Epithelial cell of proximal tubule (primary cell): ENCODE results near the gene PFKP. TPM values are rescaled to one million over a fixed set of nuclear protein-coding genes. Genes with fewer than 3 reads are reported as not detected.

Experiments used
- DNase-seq: peaks from one replicate; pipeline ENCODE4 v3.0.0-alpha.2; 2011; ENCODE audit warnings: low read depth
- H3K4me3 ChIP-seq: 2 replicates; pipeline ENCODE4 v1.5.1; 2011; ENCODE audit warnings: low read depth, mild to moderate bottlenecking, low read length
- total RNA-seq: library from RNA; depleted of rRNA; stranded (reverse); fragments of >200 nt; gene quantifications from 2 replicates; pipeline ENCODE4 v1.2.3, GENCODE V29; 2015
- TF ChIP-seq, protein P1 (sequence below): conservative IDR thresholded peaks from 2 replicates; pipeline ENCODE4 v1.5.1; 2012; ENCODE audit warnings: low read depth, mild to moderate bottlenecking, low read length

The PFKP gene
- total RNA-seq, 1 donor from 2014 or later = 402 TPM

GRCh38 chr10:3090388-3090787, 23.0 kb downstream of the PFKP start:
- DNase-seq = no peak
- TF ChIP-seq, protein P1, sequence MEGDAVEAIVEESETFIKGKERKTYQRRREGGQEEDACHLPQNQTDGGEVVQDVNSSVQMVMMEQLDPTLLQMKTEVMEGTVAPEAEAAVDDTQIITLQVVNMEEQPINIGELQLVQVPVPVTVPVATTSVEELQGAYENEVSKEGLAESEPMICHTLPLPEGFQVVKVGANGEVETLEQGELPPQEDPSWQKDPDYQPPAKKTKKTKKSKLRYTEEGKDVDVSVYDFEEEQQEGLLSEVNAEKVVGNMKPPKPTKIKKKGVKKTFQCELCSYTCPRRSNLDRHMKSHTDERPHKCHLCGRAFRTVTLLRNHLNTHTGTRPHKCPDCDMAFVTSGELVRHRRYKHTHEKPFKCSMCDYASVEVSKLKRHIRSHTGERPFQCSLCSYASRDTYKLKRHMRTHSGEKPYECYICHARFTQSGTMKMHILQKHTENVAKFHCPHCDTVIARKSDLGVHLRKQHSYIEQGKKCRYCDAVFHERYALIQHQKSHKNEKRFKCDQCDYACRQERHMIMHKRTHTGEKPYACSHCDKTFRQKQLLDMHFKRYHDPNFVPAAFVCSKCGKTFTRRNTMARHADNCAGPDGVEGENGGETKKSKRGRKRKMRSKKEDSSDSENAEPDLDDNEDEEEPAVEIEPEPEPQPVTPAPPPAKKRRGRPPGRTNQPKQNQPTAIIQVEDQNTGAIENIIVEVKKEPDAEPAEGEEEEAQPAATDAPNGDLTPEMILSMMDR = no peak
- H3K4me3 ChIP-seq = no peak overlapping the region

DNA sequence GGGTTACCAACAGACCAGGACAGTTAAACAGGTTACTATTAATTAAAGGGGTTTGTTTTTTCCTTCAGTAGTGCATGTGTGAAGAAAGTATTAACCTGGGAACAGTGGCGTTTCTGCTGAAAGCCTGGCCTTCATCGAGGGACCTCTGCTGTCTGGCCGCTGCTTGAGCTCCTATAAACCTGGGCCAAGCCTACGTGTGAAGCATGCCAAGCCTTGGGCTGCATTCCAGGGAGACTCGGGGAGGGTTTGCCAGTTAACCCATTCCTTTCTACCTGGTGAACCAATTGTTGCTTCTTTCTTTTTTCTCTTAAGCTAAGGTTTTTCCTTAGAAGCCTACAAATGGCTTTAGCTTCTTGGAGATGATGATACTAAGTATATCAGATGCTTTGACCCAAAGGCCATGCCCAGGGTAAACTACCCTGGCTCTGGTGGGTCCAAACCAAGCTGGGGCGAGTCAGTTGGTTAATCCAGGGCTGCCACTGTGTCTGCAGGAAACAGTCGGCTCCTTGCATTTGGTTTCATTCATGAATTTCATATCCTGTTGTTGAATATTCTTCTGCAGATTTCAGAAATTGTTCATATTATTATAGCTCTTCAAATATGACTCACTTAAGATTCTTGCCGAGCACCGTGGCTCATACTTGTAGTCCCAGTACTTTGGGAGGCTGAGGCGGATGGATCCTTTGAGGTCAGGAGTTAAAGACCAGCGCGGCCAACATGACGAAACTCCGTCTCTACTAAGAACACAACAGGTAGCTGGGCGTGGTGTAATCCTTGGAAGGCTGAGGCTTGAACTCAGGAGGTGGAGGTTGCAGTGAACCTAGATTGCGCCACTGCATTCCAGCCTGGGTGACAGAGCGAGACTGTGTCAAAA, 23.8 kb downstream of the PFKP start:
- H3K4me3 ChIP-seq = peak overlapping the region; percentile 13
- TF ChIP-seq, protein P1 = no peak
- peak; percentile 77 for DNase-seq

DNA sequence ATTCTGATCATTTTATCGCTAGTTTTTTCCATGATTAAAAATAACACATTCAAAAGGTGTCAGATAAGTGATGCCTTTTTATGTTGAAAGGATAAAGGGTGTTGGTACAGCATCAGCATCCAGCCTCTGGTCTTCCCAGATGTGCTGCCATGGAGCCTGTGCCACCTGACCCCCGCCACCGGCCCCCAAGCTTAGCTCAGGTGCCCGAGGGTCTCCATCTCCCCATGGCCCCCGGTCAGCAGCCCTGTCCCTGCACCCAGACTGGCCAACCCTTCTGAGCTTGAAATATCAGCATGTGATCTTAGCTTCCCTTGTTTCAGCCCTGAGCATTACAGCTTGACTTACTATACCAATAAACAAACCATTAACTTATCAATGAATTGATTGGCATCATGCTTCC, 24.6 kb downstream of the PFKP start:
- TF ChIP-seq, protein P1 = no peak
- H3K4me3 ChIP-seq = no peak overlapping the region
- no peak for DNase-seq

DNA sequence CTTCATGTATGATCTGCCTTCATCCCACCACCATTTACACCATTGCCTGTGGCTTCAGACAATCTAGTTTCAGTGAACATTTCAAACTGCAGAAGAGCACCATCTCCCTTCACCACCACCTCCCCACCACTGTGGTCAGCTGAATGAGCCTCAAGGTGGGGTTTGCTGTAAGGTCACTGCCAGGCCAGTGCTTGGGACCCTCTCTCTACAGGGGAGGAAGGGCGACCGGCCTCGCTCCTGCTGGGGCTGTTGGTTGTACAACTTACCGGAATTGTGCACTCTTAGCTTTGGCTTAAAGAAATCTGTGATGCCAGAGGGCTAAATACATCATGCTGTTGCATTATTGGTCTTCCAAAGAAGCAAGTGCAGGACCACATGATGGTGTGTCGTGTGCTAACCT, 26.6 kb downstream of the PFKP start:
- no peak overlapping the region for H3K4me3 ChIP-seq
- TF ChIP-seq, protein P1 = no peak
- DNase-seq = no peak

- no peak for DNase-seq
- peak overlapping the region; percentile 15 for H3K4me3 ChIP-seq
- TF ChIP-seq, protein P1 = no peak
These were observed 27.3 kb downstream of the PFKP start for GRCh38 chr10:3094609-3095036.

GRCh38 chr10:3095373-3096139, 28.2 kb downstream of the PFKP start:
- H3K4me3 ChIP-seq = peak overlapping the region; percentile 15
- peak; percentile 100 for DNase-seq
- TF ChIP-seq, protein P1 = no peak
